Osteocyte (in vitro differentiated cells): ENCODE measurements around the gene SUMO1. TPM values are rescaled to one million over a fixed set of nuclear protein-coding genes. Genes with fewer than 3 reads are reported as not detected.

Experiments
- DNase-seq: peaks from one replicate; pipeline ENCODE4 v3.0.0; 2021; ENCODE audit warnings: mixed read lengths; ENCODE audit not compliant: unreplicated experiment; ENCODE audit errors: extremely low spot score
- H3K27ac Mint-ChIP-seq: one replicate; pipeline ENCODE4 v1.8.0; 2021; ENCODE audit warnings: mild to moderate bottlenecking, mixed read lengths; ENCODE audit not compliant: unreplicated experiment
- H3K27me3 Mint-ChIP-seq: one replicate; pipeline ENCODE4 v1.8.0; 2021; ENCODE audit warnings: mixed read lengths; ENCODE audit not compliant: unreplicated experiment
- H3K36me3 Mint-ChIP-seq: one replicate; pipeline ENCODE4 v1.8.0; 2021; ENCODE audit warnings: mixed read lengths; ENCODE audit not compliant: unreplicated experiment
- H3K4me1 Mint-ChIP-seq: one replicate; pipeline ENCODE4 v1.8.0; 2021; ENCODE audit warnings: mixed read lengths; ENCODE audit not compliant: unreplicated experiment
- H3K4me3 Mint-ChIP-seq: one replicate; pipeline ENCODE4 v1.8.0; 2021; ENCODE audit warnings: mild to moderate bottlenecking, moderate library complexity, mixed read lengths; ENCODE audit not compliant: unreplicated experiment
- H3K9me3 Mint-ChIP-seq: one replicate; pipeline ENCODE4 v1.8.0; 2021; ENCODE audit warnings: mixed read lengths; ENCODE audit not compliant: unreplicated experiment
- total RNA-seq: library from RNA; stranded (reverse); gene quantifications from 2 replicates; pipeline ENCODE4 v1.2.1, GENCODE V29; 2021
- TF ChIP-seq, protein P1 (sequence below): fragments of 200-600 bp; sonication (generic); IDR thresholded peaks from 2 replicates; pipeline ENCODE4 v1.5.0; 2021; ENCODE audit warnings: antibody characterized with exemption, mild to moderate bottlenecking, moderate library complexity

Gene SUMO1
- total RNA-seq, 1 donor from 2014 or later = 94.7 TPM

DNA sequence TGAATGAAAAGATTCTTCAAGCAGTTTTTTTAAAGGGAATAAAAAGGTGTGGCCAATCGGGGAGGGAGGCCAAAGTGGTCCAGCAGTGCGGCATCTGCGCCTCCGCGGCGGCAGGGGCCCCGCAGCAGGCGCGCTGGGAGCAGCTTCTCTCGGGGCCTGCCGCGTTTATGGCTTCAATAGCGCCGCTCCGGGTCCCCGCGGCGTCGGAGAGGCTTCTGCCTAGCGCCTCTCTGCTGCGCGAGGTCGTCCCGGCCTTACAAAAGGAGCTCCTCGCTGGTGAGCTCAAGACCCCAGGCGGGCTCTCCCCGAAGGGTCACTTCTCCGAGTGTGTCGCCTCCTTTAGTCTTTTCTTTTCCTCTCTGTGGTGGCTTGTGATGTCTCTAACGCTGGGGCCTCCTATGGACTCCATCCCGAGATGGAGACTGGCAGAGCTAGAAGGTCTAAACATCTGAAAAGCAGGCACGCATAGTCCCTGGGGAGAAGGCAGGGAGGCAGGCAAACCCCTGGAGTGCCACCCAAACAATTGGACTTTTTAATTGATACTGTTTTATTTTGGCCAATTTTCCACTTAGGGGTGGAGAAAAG, 67.1 kb downstream of the SUMO1 start:
- H3K9me3 Mint-ChIP-seq = peaks cover under 1% of the 10 kb centered on the region
- H3K27ac Mint-ChIP-seq = no peak overlapping the region
- H3K27me3 Mint-ChIP-seq = no peaks in the 10 kb centered on the region
- DNase-seq = no peak
- peak overlapping the region; percentile 38 for H3K4me3 Mint-ChIP-seq
- peaks cover 6% of the 10 kb centered on the region for H3K4me1 Mint-ChIP-seq
- TF ChIP-seq, protein P1, sequence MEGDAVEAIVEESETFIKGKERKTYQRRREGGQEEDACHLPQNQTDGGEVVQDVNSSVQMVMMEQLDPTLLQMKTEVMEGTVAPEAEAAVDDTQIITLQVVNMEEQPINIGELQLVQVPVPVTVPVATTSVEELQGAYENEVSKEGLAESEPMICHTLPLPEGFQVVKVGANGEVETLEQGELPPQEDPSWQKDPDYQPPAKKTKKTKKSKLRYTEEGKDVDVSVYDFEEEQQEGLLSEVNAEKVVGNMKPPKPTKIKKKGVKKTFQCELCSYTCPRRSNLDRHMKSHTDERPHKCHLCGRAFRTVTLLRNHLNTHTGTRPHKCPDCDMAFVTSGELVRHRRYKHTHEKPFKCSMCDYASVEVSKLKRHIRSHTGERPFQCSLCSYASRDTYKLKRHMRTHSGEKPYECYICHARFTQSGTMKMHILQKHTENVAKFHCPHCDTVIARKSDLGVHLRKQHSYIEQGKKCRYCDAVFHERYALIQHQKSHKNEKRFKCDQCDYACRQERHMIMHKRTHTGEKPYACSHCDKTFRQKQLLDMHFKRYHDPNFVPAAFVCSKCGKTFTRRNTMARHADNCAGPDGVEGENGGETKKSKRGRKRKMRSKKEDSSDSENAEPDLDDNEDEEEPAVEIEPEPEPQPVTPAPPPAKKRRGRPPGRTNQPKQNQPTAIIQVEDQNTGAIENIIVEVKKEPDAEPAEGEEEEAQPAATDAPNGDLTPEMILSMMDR = no peak
- H3K36me3 Mint-ChIP-seq = peaks cover under 1% of the 10 kb centered on the region

DNA sequence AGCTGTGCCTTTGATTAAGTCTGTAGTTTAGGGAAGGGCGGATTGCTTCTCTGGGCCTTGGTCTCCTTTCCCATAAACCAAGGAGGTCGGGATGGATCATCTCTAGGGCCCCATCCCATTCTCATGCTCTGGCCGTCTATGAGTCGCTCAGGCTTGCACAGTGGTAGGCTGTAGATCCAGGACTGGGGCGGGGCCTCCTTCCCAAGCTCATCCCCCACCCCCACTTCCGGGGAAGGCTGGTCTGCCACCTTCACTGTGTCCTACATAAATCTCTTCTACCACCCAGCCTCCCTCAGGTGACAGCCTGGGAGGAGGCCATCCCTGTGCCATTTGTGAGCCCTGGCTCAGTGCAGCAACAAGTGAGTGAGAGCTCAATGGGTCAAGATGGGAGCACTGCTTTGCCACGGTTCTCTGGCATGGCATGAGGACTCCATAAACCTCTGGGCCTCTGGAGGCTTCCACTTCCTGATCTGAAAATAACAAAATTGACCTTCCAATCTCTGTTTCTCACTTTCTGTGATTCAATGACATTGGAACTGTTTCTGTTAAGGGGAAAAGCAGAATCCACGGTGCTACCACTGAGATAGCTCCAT, 68.5 kb downstream of the SUMO1 start:
- H3K4me3 Mint-ChIP-seq = no peak overlapping the region
- H3K27ac Mint-ChIP-seq = no peak overlapping the region
- no peaks in the 10 kb centered on the region for H3K36me3 Mint-ChIP-seq
- no peaks in the 10 kb centered on the region for H3K9me3 Mint-ChIP-seq
- no peaks in the 10 kb centered on the region for H3K27me3 Mint-ChIP-seq
- peaks cover 6% of the 10 kb centered on the region for H3K4me1 Mint-ChIP-seq
- no peak for DNase-seq
- TF ChIP-seq, protein P1 = no peak

DNA sequence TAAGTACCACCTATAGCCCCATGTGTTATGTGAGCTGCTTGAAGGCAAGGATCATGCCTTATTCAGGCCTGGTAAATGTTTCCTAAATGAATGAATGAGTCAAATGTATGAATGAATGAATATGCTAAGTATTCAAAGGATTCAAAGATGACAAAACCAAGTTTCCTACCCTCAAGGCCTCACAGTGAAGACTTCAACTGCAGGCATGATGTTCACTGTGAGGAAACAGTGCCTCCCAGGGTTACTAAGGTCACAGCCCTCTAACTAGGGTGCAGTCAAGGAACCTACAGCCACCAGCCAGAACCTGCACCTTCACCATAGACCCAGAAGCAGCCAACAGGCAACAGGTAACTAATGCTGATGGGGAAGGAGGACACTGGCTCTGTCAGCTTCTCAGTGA, 69.3 kb downstream of the SUMO1 start:
- peaks cover 6% of the 10 kb centered on the region for H3K4me1 Mint-ChIP-seq
- H3K27ac Mint-ChIP-seq = no peak overlapping the region
- no peaks in the 10 kb centered on the region for H3K9me3 Mint-ChIP-seq
- H3K27me3 Mint-ChIP-seq = no peaks in the 10 kb centered on the region
- no peak for DNase-seq
- TF ChIP-seq, protein P1 = no peak
- no peaks in the 10 kb centered on the region for H3K36me3 Mint-ChIP-seq
- no peak overlapping the region for H3K4me3 Mint-ChIP-seq

DNA sequence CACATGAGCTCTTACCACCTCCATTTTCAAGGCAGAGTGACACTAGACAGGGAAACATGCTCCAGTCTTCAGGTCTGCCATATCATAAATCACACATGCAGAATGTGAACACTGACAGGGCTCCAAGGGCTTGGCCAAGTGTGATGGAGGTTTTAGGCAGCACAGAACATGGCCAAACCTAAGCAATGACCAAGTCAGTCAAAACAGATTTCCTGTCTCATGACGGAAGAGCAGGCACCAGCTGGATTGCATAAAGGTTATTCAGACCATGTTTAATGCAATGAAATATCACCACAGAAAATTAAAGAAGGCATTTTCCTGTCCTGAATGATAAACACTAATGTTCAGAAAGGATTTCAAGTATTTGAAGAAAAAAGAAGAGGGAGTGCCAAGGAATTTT, 72.5 kb downstream of the SUMO1 start:
- peaks cover 8% of the 10 kb centered on the region for H3K4me1 Mint-ChIP-seq
- TF ChIP-seq, protein P1 = no peak

DNA sequence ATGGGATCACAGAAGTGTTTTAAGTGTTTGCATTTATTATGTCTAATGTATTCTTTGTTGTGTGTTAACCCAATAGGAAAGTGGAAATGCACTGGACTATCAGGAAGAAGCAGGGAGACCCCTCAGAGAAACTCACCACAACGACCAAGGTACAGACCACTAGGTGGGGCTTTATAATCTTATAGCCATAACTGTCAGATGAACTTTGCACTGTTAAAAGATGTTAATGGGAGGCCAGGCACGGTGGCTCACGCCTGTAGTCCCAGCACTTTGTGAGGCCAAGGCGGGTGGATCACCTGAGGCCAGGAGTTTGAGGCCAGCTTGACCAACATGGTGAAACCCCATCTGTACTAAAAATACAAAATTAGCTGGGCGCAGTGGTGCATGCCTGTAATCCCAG, 73.2 kb downstream of the SUMO1 start:
- Mint-ChIP-seq H3K9me3 (no peaks in the 10 kb centered on the region), H3K4me1 (peaks cover 5% of the 10 kb centered on the region), H3K27ac (no peak overlapping the region), H3K4me3 (no peak overlapping the region), H3K36me3 (no peaks in the 10 kb centered on the region), H3K27me3 (no peaks in the 10 kb centered on the region)
- DNase-seq = no peak
- TF ChIP-seq, protein P1 = no peak

More for the DNA sequence above, 72.5 kb downstream of the SUMO1 start:
- Mint-ChIP-seq H3K9me3 (no peaks in the 10 kb centered on the region), H3K4me3 (no peak overlapping the region), H3K36me3 (no peaks in the 10 kb centered on the region), H3K27ac (no peak overlapping the region), H3K27me3 (no peaks in the 10 kb centered on the region)
- no peak for DNase-seq
